ENCODE results near the gene PCSK9. TPM values are rescaled to one million over a fixed set of nuclear protein-coding genes. Genes with fewer than 3 reads are reported as not detected.

Gene PCSK9
- total and polyA plus RNA-seq, 2 of the 13 experiments (the other 11 are each of a cell fraction or from before 2014, with no cell fraction given): 33.3 to 80.5 TPM

DNA sequence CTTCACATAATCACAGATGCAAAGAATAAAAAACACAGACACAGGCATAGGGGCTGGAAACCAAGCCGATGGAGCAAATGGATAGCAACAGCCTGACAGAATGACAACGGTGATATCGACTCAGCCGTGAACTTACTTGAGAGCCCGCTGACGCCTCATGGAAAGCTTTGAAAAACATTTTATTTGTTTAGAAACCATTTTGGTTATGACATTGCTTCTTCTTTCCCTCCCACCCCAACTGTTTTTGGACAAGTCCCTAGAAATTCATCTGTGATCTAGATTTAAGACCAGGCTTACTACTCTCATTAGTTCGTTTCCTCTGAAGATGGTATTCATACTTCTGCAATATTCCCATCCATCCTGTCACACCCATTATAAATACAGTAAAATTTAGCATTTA lies 44.9 kb downstream of the PCSK9 start:
- Histone ChIP-seq H3K79me2 (ENCODE audit: insufficient read depth, low read length) (no peaks in the 10 kb centered on the region), H3K4me3 (replicated peaks in 1 of 3; ENCODE audit: insufficient read depth in 1 of 3, low read depth in 2 of 3, low read length in 3 of 3) (no peak overlapping the region), H3K4me2 (ENCODE audit: low read depth, low read length) (no peak overlapping the region), H3K27ac (ENCODE audit: extremely low read length, insufficient read depth, low read length) (no peak overlapping the region), H3K36me3 (replicated peaks in 1 of 2; ENCODE audit: control insufficient read depth in 1 of 2, insufficient read depth in 2 of 2, low read length in 2 of 2) (peaks cover 34 to 86% of the 10 kb centered on the region in 2 experiments), H4K20me1 (ENCODE audit: insufficient read depth, low read length) (no peaks in the 10 kb centered on the region), H2AFZ (ENCODE audit: low read length) (no peak overlapping the region), H3K27me3 (ENCODE audit: control insufficient read depth in 1 of 2, insufficient read depth in 2 of 2, low read length in 2 of 2) (no peaks in the 10 kb centered on the region), H3K9me3 (ENCODE audit: low read length) (no peaks in the 10 kb centered on the region), H3K4me1 (ENCODE audit: insufficient read depth, low read length) (no peaks in the 10 kb centered on the region), H3K9ac (ENCODE audit: insufficient read depth, low read depth, low read length) (no peak overlapping the region)
- BruUV-seq (replicated peaks): no TSS peak
- no peak for FAIRE-seq
- in situ Hi-C loops (cut with HindIII; ENCODE audit: extremely low pct_ligation_motif_present, low pct_unique_long_range_greater_than_20kb): no loop called here
- 96% methylated on average over 7 of the region's 7 CpGs for WGBS (ENCODE audit: low lambda C conversion rate)
- intact Hi-C loops (cut with micrococcal nuclease; ENCODE audit: unreplicated experiment): loop anchor here (10.0 kb wide), 1 partner anchor 51 kb away; no protein-coding TSS in a partner anchor
- DNase-seq (ENCODE audit: low spot score): no peak
- ATAC-seq: no peak
- POLR2A ChIA-PET: no interaction called here
- CTCF ChIA-PET (ENCODE audit: low intra/inter-chr PET ratio, low total read pairs): no interaction called here
- TF ChIP-seq SMYD3 (CRISPR knock-in tag; IDR thresholded peaks at IDR 0.05) (no peak), RARG (CRISPR knock-in tag; IDR thresholded peaks at IDR 0.05; ENCODE audit: low read depth) (no peak), ZNF720 (CRISPR knock-in tag; IDR thresholded peaks at IDR 0.05) (no peak), FLYWCH1 (CRISPR knock-in tag; IDR thresholded peaks at IDR 0.05) (no peak), ZNF329 (CRISPR knock-in tag; IDR thresholded peaks at IDR 0.05; ENCODE audit: low read depth) (no peak), ZFP62 (CRISPR knock-in tag; IDR thresholded peaks at IDR 0.05) (no peak), ZNF530 (CRISPR knock-in tag; IDR thresholded peaks at IDR 0.05; ENCODE audit: low read depth) (no peak), ZNF121 (CRISPR knock-in tag; IDR thresholded peaks at IDR 0.05) (no peak), STAT6 (CRISPR knock-in tag; IDR thresholded peaks at IDR 0.05; ENCODE audit: borderline replicate concordance) (no peak), NFYB (CRISPR knock-in tag; IDR thresholded peaks at IDR 0.05) (no peak)
- TF ChIP-seq, protein P1, sequence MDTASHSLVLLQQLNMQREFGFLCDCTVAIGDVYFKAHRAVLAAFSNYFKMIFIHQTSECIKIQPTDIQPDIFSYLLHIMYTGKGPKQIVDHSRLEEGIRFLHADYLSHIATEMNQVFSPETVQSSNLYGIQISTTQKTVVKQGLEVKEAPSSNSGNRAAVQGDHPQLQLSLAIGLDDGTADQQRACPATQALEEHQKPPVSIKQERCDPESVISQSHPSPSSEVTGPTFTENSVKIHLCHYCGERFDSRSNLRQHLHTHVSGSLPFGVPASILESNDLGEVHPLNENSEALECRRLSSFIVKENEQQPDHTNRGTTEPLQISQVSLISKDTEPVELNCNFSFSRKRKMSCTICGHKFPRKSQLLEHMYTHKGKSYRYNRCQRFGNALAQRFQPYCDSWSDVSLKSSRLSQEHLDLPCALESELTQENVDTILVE (CRISPR knock-in tag; IDR thresholded peaks at IDR 0.05): no peak
- TF ChIP-seq, protein P2, sequence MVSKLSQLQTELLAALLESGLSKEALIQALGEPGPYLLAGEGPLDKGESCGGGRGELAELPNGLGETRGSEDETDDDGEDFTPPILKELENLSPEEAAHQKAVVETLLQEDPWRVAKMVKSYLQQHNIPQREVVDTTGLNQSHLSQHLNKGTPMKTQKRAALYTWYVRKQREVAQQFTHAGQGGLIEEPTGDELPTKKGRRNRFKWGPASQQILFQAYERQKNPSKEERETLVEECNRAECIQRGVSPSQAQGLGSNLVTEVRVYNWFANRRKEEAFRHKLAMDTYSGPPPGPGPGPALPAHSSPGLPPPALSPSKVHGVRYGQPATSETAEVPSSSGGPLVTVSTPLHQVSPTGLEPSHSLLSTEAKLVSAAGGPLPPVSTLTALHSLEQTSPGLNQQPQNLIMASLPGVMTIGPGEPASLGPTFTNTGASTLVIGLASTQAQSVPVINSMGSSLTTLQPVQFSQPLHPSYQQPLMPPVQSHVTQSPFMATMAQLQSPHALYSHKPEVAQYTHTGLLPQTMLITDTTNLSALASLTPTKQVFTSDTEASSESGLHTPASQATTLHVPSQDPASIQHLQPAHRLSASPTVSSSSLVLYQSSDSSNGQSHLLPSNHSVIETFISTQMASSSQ (IDR thresholded peaks at IDR 0.05; ENCODE audit: low read depth): no peak
- TF ChIP-seq, protein P2 (CRISPR knock-in tag; IDR thresholded peaks at IDR 0.05; ENCODE audit: borderline replicate concordance): no peak
- TF ChIP-seq, protein P3, sequence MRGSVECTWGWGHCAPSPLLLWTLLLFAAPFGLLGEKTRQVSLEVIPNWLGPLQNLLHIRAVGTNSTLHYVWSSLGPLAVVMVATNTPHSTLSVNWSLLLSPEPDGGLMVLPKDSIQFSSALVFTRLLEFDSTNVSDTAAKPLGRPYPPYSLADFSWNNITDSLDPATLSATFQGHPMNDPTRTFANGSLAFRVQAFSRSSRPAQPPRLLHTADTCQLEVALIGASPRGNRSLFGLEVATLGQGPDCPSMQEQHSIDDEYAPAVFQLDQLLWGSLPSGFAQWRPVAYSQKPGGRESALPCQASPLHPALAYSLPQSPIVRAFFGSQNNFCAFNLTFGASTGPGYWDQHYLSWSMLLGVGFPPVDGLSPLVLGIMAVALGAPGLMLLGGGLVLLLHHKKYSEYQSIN (CRISPR knock-in tag; IDR thresholded peaks at IDR 0.05; ENCODE audit: borderline replicate concordance): no peak
- TF ChIP-seq, protein P4, sequence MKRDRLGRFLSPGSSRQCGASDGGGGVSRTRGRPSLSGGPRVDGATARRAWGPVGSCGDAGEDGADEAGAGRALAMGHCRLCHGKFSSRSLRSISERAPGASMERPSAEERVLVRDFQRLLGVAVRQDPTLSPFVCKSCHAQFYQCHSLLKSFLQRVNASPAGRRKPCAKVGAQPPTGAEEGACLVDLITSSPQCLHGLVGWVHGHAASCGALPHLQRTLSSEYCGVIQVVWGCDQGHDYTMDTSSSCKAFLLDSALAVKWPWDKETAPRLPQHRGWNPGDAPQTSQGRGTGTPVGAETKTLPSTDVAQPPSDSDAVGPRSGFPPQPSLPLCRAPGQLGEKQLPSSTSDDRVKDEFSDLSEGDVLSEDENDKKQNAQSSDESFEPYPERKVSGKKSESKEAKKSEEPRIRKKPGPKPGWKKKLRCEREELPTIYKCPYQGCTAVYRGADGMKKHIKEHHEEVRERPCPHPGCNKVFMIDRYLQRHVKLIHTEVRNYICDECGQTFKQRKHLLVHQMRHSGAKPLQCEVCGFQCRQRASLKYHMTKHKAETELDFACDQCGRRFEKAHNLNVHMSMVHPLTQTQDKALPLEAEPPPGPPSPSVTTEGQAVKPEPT (CRISPR knock-in tag; IDR thresholded peaks at IDR 0.05; ENCODE audit: low read depth): no peak
